ENCODE data around the gene ZER1. TPM values are rescaled to one million over a fixed set of nuclear protein-coding genes. Genes with fewer than 3 reads are reported as not detected.

Gene ZER1
- total RNA-seq: 10 to 100 TPM; 17.7 to 18.2 TPM

GRCh38 chr9:128771745-128772519 is at the start of gene ZER1:
TSS of gene ZER1 (minus strand) at chr9:128771927. CDS start at chr9:128755565, 16,362 bp downstream.
- CTCF ChIA-PET: interaction anchor here (1.1 to 2.3 kb wide), 5 partner anchors 14 to 250 kb away, joined by 3 to 10 read pairs (median 6); partner anchors contain the start of genes ENDOG, PKN3, TBC1D13 and ZDHHC12
- DNase-seq: peak; percentile 94
- H3K27ac Mint-ChIP-seq: peak within 1 kb of the TSS; percentile 96
- peaks cover 3% of the 10 kb centered on the region for H3K9me3 Mint-ChIP-seq (ENCODE audit: low read depth)
- H3K4me1 Mint-ChIP-seq: peaks cover 19% of the 10 kb centered on the region
- no peaks in the 10 kb centered on the region for H3K27me3 Mint-ChIP-seq
- H3K4me3 Mint-ChIP-seq: peak within 1 kb of the TSS; percentile 95
- peak; percentile 95 for ATAC-seq
- peaks cover 2% of the 10 kb centered on the region for H3K36me3 Mint-ChIP-seq

- Mint-ChIP-seq H3K27me3 (no peaks in the 10 kb centered on the region), H3K36me3 (peaks cover 12% of the 10 kb centered on the region), H3K9me3 (ENCODE audit: low read depth) (no peaks in the 10 kb centered on the region), H3K4me3 (no peak overlapping the region), H3K4me1 (peaks cover 19% of the 10 kb centered on the region), H3K27ac (no peak overlapping the region)
- ATAC-seq (no peak), DNase-seq (no peak)
- CTCF ChIA-PET: interaction anchor here (0.7 kb wide), 1 partner anchor 172 kb away, joined by 4 read pairs; no protein-coding TSS in a partner anchor
These were observed 49.2 kb upstream of the ZER1 start for GRCh38 chr9:128820665-128821583.

GRCh38 chr9:128819716-128820664 is 48.3 kb upstream of the ZER1 start:
- peaks cover 7% of the 10 kb centered on the region for H3K36me3 Mint-ChIP-seq
- DNase-seq: no peak
- H3K27ac Mint-ChIP-seq: no peak overlapping the region
- H3K9me3 Mint-ChIP-seq (ENCODE audit: low read depth): no peaks in the 10 kb centered on the region
- CTCF ChIA-PET: interaction anchor here (0.6 to 2.8 kb wide), 5 partner anchors 8 to 208 kb away, joined by 3 to 31 read pairs (median 14); partner anchors contain the start of genes SH3GLB2 and SPOUT1
- peaks cover 19% of the 10 kb centered on the region for H3K4me1 Mint-ChIP-seq
- no peak for ATAC-seq
- no peaks in the 10 kb centered on the region for H3K27me3 Mint-ChIP-seq
- H3K4me3 Mint-ChIP-seq: peak overlapping the region; percentile 15

- Mint-ChIP-seq H3K36me3 (peaks cover 7% of the 10 kb centered on the region), H3K4me1 (peaks cover 19% of the 10 kb centered on the region), H3K27ac (no peak overlapping the region), H3K4me3 (peak overlapping the region; percentile 67), H3K27me3 (no peaks in the 10 kb centered on the region), H3K9me3 (ENCODE audit: low read depth) (no peaks in the 10 kb centered on the region)
- DNase-seq: peak; percentile 57
- CTCF ChIA-PET: interaction anchor here (0.6 to 2.8 kb wide), 42 partner anchors 9 to 401 kb away, joined by 3 to 31 read pairs (median 5); partner anchors contain the start of genes DOLPP1, KYAT1, LRRC8A and MIGA2
- peak; percentile 34 for ATAC-seq
These were observed 47.4 kb upstream of the ZER1 start for GRCh38 chr9:128818839-128819715.

GRCh38 chr9:128818099-128818838 is 46.5 kb upstream of the ZER1 start, which contains the start of gene ENDOG:
TSS of gene ENDOG (plus strand) at chr9:128818500. CDS start at chr9:128818685, 185 bp downstream.
- H3K27ac Mint-ChIP-seq: peak within 1 kb of the TSS; percentile 87
- H3K9me3 Mint-ChIP-seq (ENCODE audit: low read depth): no peaks in the 10 kb centered on the region
- DNase-seq: peak; percentile 99

GRCh38 chr9:128810873-128811272 is 39.1 kb upstream of the ZER1 start:
- Mint-ChIP-seq H3K27me3 (no peaks in the 10 kb centered on the region), H3K27ac (no peak overlapping the region), H3K4me3 (no peak overlapping the region), H3K4me1 (no peaks in the 10 kb centered on the region), H3K9me3 (ENCODE audit: low read depth) (no peaks in the 10 kb centered on the region), H3K36me3 (peaks cover 3% of the 10 kb centered on the region)
- CTCF ChIA-PET: no interaction called here
- DNase-seq (no peak), ATAC-seq (no peak)

More at GRCh38 chr9:128818099-128818838, 46.5 kb upstream of the ZER1 start, which contains the start of gene ENDOG:
- Mint-ChIP-seq H3K4me3 (peak within 1 kb of the TSS; percentile 82), H3K4me1 (peaks cover 19% of the 10 kb centered on the region), H3K36me3 (peaks cover 7% of the 10 kb centered on the region), H3K27me3 (no peaks in the 10 kb centered on the region)
- ATAC-seq: peak; percentile 95
- CTCF ChIA-PET: interaction anchor here (0.6 to 2.8 kb wide), 58 partner anchors 8 to 798 kb away, joined by 3 to 31 read pairs (median 4); partner anchors contain the start of genes DOLPP1, GLE1, KYAT1 and LRRC8A

GRCh38 chr9:128809831-128810230 is 38.1 kb upstream of the ZER1 start:
- CTCF ChIA-PET: interaction anchor here (0.8 to 1.2 kb wide), 2 partner anchors 8 to 18 kb away, joined by 3 to 4 read pairs; partner anchors contain the start of gene ENDOG
- H3K27ac Mint-ChIP-seq: no peak overlapping the region

GRCh38 chr9:128809036-128809599 is 37.4 kb upstream of the ZER1 start:
- H3K36me3 Mint-ChIP-seq: peaks cover 5% of the 10 kb centered on the region

More at GRCh38 chr9:128809831-128810230, 38.1 kb upstream of the ZER1 start:
- no peak overlapping the region for H3K4me3 Mint-ChIP-seq
- DNase-seq (no peak), ATAC-seq (no peak)
- no peaks in the 10 kb centered on the region for H3K4me1 Mint-ChIP-seq
- H3K9me3 Mint-ChIP-seq (ENCODE audit: low read depth): no peaks in the 10 kb centered on the region
- peaks cover 5% of the 10 kb centered on the region for H3K36me3 Mint-ChIP-seq
- H3K27me3 Mint-ChIP-seq: no peaks in the 10 kb centered on the region

GRCh38 chr9:128808543-128808942 is 36.8 kb upstream of the ZER1 start:
- H3K9me3 Mint-ChIP-seq (ENCODE audit: low read depth): no peaks in the 10 kb centered on the region
- no peak overlapping the region for H3K4me3 Mint-ChIP-seq
- no peak overlapping the region for H3K27ac Mint-ChIP-seq
- DNase-seq (no peak), ATAC-seq (no peak)
- no peaks in the 10 kb centered on the region for H3K4me1 Mint-ChIP-seq
- CTCF ChIA-PET: interaction anchor here (1.2 to 2.9 kb wide), 2 partner anchors 10 to 106 kb away, joined by 5 to 12 read pairs; partner anchors contain the start of genes ENDOG and PKN3
- H3K36me3 Mint-ChIP-seq: peaks cover 8% of the 10 kb centered on the region
- no peaks in the 10 kb centered on the region for H3K27me3 Mint-ChIP-seq

More at GRCh38 chr9:128809036-128809599, 37.4 kb upstream of the ZER1 start:
- CTCF ChIA-PET: interaction anchor here (1.2 to 2.9 kb wide), 2 partner anchors 9 to 107 kb away, joined by 5 to 12 read pairs; partner anchors contain the start of genes ENDOG and PKN3
- ATAC-seq: no peak
- no peak for DNase-seq
- H3K4me3 Mint-ChIP-seq: no peak overlapping the region
- H3K4me1 Mint-ChIP-seq: no peaks in the 10 kb centered on the region
- no peak overlapping the region for H3K27ac Mint-ChIP-seq
- no peaks in the 10 kb centered on the region for H3K9me3 Mint-ChIP-seq (ENCODE audit: low read depth)
- no peaks in the 10 kb centered on the region for H3K27me3 Mint-ChIP-seq

GRCh38 chr9:128807827-128808226 is 36.1 kb upstream of the ZER1 start:
- Mint-ChIP-seq H3K4me3 (no peak overlapping the region), H3K27me3 (no peaks in the 10 kb centered on the region), H3K9me3 (ENCODE audit: low read depth) (no peaks in the 10 kb centered on the region), H3K4me1 (no peaks in the 10 kb centered on the region), H3K27ac (no peak overlapping the region), H3K36me3 (peaks cover 10% of the 10 kb centered on the region)
- ATAC-seq (no peak), DNase-seq (no peak)
- CTCF ChIA-PET: interaction anchor here (2.9 kb wide), 1 partner anchor 10 kb away, joined by 12 read pairs; the partner anchor contains the start of gene ENDOG
